HFF-Myc (cell line): Measurements from ENCODE around the gene PDE7B.

Source experiments
- DNase-seq: peaks from one replicate; pipeline ENCODE4 v3.0.0-alpha.2; 2011; ENCODE audit warnings: low read depth; ENCODE audit errors: extremely low read depth
- H3K4me3 ChIP-seq: replicated peaks from 2 replicates; pipeline ENCODE4 v1.5.1; 2011; ENCODE audit warnings: low read depth, mild to moderate bottlenecking, control low read depth, low read length
- CTCF ChIP-seq: IDR thresholded peaks from 2 replicates; pipeline ENCODE4 v1.5.1; 2012; ENCODE audit warnings: mild to moderate bottlenecking, low read depth, low read length, control low read depth; ENCODE audit errors: missing control alignments

The PDE7B gene

GRCh38 chr6:135987226-135987625 is 135.7 kb downstream of the PDE7B start:
- H3K4me3 ChIP-seq = no peak overlapping the region
- DNase-seq = no peak
- TF ChIP-seq CTCF = no peak

- no peak for TF ChIP-seq CTCF
- H3K4me3 ChIP-seq = no peak overlapping the region
- no peak for DNase-seq
Observed at GRCh38 chr6:135990439-135990838, 138.9 kb downstream of the PDE7B start.

- no peak for TF ChIP-seq CTCF
- no peak overlapping the region for H3K4me3 ChIP-seq
- DNase-seq = no peak
Observed at GRCh38 chr6:135990855-135991464, 139.5 kb downstream of the PDE7B start.

GRCh38 chr6:135992739-135993138 is 141.2 kb downstream of the PDE7B start:
- DNase-seq = no peak
- no peak overlapping the region for H3K4me3 ChIP-seq
- no peak for TF ChIP-seq CTCF

- TF ChIP-seq CTCF = no peak
- H3K4me3 ChIP-seq = no peak overlapping the region
- DNase-seq = no peak
Observed at GRCh38 chr6:135993361-135993760, 141.9 kb downstream of the PDE7B start.

GRCh38 chr6:135994857-135995544 is 143.5 kb downstream of the PDE7B start:
- no peak for TF ChIP-seq CTCF
- DNase-seq = peak; percentile 29
- H3K4me3 ChIP-seq = no peak overlapping the region

- no peak for TF ChIP-seq CTCF
- no peak for DNase-seq
- no peak overlapping the region for H3K4me3 ChIP-seq
Observed at GRCh38 chr6:135995545-135995898, 144.0 kb downstream of the PDE7B start.
